ENCODE data around the gene RABGAP1L.

DNA sequence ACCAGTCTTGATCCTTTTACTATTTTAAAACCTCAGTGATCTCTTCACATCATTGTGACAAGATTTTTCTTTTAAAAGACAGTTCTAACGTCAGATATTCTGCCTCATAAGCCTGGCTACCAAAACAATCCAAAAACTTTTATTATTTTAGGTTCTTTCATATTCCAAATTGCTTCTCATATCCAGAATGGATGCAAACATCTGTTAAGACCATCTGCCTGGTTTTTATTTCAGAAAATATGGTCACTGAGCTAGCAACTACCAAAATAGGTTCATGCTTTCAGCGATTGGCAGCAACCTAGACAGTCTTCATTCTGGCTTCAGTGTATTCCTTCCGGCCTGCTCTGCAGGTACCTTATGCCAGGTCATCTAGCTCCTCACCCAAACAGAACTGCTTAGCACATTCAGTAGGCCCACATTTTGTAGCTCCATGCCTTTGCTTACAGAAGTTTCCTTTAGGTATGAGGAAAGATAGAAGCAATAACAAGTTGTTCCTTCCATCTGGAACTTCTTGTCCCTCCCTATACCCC lies 781.4 kb downstream of the RABGAP1L start:
- TF ChIP-seq CBX3 (IDR thresholded peaks at IDR 0.05; ENCODE audit: low read depth) (no peak), EZH2phosphoT487 (IDR thresholded peaks at IDR 0.05; ENCODE audit: borderline replicate concordance) (no peak)
- TF ChIP-seq, protein P1, sequence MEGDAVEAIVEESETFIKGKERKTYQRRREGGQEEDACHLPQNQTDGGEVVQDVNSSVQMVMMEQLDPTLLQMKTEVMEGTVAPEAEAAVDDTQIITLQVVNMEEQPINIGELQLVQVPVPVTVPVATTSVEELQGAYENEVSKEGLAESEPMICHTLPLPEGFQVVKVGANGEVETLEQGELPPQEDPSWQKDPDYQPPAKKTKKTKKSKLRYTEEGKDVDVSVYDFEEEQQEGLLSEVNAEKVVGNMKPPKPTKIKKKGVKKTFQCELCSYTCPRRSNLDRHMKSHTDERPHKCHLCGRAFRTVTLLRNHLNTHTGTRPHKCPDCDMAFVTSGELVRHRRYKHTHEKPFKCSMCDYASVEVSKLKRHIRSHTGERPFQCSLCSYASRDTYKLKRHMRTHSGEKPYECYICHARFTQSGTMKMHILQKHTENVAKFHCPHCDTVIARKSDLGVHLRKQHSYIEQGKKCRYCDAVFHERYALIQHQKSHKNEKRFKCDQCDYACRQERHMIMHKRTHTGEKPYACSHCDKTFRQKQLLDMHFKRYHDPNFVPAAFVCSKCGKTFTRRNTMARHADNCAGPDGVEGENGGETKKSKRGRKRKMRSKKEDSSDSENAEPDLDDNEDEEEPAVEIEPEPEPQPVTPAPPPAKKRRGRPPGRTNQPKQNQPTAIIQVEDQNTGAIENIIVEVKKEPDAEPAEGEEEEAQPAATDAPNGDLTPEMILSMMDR (IDR thresholded peaks at IDR 0.05 in 2 of 3, conservative IDR thresholded peaks at IDR 0.05 in 1 of 3; ENCODE audit: borderline replicate concordance in 1 of 3, insufficient read depth in 1 of 3, low read depth in 2 of 3, low read length in 2 of 3), result no peak

All from HCT116 (cell line).